Activated T-helper 2 cell treated with anti-CD3 and anti-CD28 coated beads, Interferon-gamma antibody, Interleukin-2, Interleukin-4, amounts not matched to agents 10 μg/mL and 5 μg/mL and 100 μg/mL, durations not matched to agents 14 hours and 24 hours and 36 hours (primary cell): ENCODE data around the gene ARHGAP10. TPM values are rescaled to one million over a fixed set of nuclear protein-coding genes. Genes with fewer than 3 reads are reported as not detected.

ENCODE experiments used
- DNase-seq: peaks from one replicate; pipeline ENCODE4 v3.0.0; 2021; ENCODE audit warnings: low spot score
- H3K27ac Mint-ChIP-seq: one replicate; pipeline ENCODE4 v1.8.0; 2021; ENCODE audit warnings: mixed read lengths
- H3K27me3 Mint-ChIP-seq: one replicate; pipeline ENCODE4 v1.8.0; 2021; ENCODE audit warnings: low read depth, mixed read lengths
- H3K36me3 Mint-ChIP-seq: one replicate; pipeline ENCODE4 v1.8.0; 2021; ENCODE audit warnings: low read depth, mixed read lengths
- H3K4me1 Mint-ChIP-seq: one replicate; pipeline ENCODE4 v1.8.0; 2021; ENCODE audit warnings: low read depth, mixed read lengths
- H3K4me3 Mint-ChIP-seq: one replicate; pipeline ENCODE4 v1.8.0; 2021; ENCODE audit warnings: low read depth, mild to moderate bottlenecking, moderate library complexity, mixed read lengths
- H3K9me3 Mint-ChIP-seq: one replicate; pipeline ENCODE4 v1.8.0; 2021; ENCODE audit warnings: mixed read lengths
- intact Hi-C: fragments of 100-400 bp; cut with micrococcal nuclease; formaldehyde crosslinking; loops from one replicate; pipeline ENCODE4 v1.15.1; 2023
- total RNA-seq: library from RNA; stranded (reverse); gene quantifications from 2 replicates; pipeline ENCODE4 v1.2.3, GENCODE V29; 2022

Gene ARHGAP10
- total RNA-seq, 1 donor from 2014 or later, result 18.5 TPM

- Mint-ChIP-seq H3K36me3 (no peaks in the 10 kb centered on the region), H3K4me3 (no peak overlapping the region)
Measured at GRCh38 chr4:148054275-148054674, 322.4 kb downstream of the ARHGAP10 start.

GRCh38 chr4:148055844-148056243, 324.0 kb downstream of the ARHGAP10 start:
- Mint-ChIP-seq H3K36me3 (no peaks in the 10 kb centered on the region), H3K4me3 (no peak overlapping the region), H3K27me3 (no peaks in the 10 kb centered on the region), H3K27ac (no peak overlapping the region), H3K4me1 (peaks cover 64% of the 10 kb centered on the region), H3K9me3 (no peaks in the 10 kb centered on the region)
- no peak for DNase-seq
- intact Hi-C loops, result loop anchor here (5.0 kb wide), 2 partner anchors 114 to 386 kb away; partner anchors contain the start of gene NR3C2

More at GRCh38 chr4:148054275-148054674, 322.4 kb downstream of the ARHGAP10 start:
- Mint-ChIP-seq H3K27me3 (no peaks in the 10 kb centered on the region), H3K9me3 (no peaks in the 10 kb centered on the region), H3K27ac (no peak overlapping the region), H3K4me1 (peaks cover 55% of the 10 kb centered on the region)
- no peak for DNase-seq
- intact Hi-C loops, result no loop called here

- no peaks in the 10 kb centered on the region for H3K9me3 Mint-ChIP-seq
- no peak overlapping the region for H3K4me3 Mint-ChIP-seq
- H3K4me1 Mint-ChIP-seq, result peaks cover 64% of the 10 kb centered on the region
- intact Hi-C loops, result loop anchor here (5.0 kb wide), 2 partner anchors 115 to 385 kb away; partner anchors contain the start of gene NR3C2
- no peaks in the 10 kb centered on the region for H3K27me3 Mint-ChIP-seq
- H3K36me3 Mint-ChIP-seq, result no peaks in the 10 kb centered on the region
- H3K27ac Mint-ChIP-seq, result no peak overlapping the region
- peak; percentile 41 for DNase-seq
Measured at GRCh38 chr4:148056879-148057278, 325.0 kb downstream of the ARHGAP10 start.

GRCh38 chr4:148057516-148057915, 325.6 kb downstream of the ARHGAP10 start:
- intact Hi-C loops, result loop anchor here (5.0 kb wide), 2 partner anchors 115 to 385 kb away; partner anchors contain the start of gene NR3C2
- Mint-ChIP-seq H3K4me1 (peaks cover 58% of the 10 kb centered on the region), H3K9me3 (no peaks in the 10 kb centered on the region), H3K27me3 (no peaks in the 10 kb centered on the region), H3K27ac (no peak overlapping the region), H3K4me3 (no peak overlapping the region), H3K36me3 (no peaks in the 10 kb centered on the region)
- no peak for DNase-seq

- intact Hi-C loops, result loop anchor here (5.0 kb wide), 2 partner anchors 116 to 384 kb away; partner anchors contain the start of gene NR3C2
- Mint-ChIP-seq H3K9me3 (no peaks in the 10 kb centered on the region), H3K27ac (no peak overlapping the region)
Measured at GRCh38 chr4:148057984-148058859, 326.3 kb downstream of the ARHGAP10 start.

DNA sequence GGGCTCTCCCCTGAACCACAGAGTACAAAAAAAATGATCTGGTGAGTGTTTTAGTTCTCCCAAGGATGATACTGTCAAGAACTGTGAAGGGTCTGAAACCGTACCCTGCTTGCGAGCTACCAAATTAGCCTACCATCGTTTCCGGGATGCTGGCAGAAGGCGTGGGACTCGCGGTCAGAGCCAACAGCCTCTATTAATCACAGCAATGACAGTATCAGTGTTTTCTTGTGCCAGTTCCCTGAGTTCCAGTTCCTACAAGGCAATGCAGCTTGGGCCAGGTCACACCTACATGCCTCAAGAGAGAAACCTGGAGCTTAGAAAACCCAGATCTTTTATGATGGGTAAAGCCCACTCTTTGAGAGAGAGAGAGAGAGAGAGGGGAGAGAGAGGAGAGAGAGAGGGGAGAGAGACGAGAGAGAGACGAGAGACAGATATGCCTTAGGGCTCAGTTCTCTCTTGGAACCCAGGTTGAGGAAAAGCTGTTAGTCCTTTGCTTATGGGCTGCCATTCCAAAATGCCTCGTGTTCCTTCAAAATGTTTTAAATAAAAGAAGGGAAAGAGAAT, 327.8 kb downstream of the ARHGAP10 start:
- Mint-ChIP-seq H3K27ac (peak overlapping the region; percentile 55), H3K4me1 (peaks cover 42% of the 10 kb centered on the region), H3K36me3 (peaks cover 5% of the 10 kb centered on the region), H3K9me3 (no peaks in the 10 kb centered on the region), H3K4me3 (peak overlapping the region; percentile 67), H3K27me3 (no peaks in the 10 kb centered on the region)
- intact Hi-C loops, result loop anchor here (5.0 kb wide), 2 partner anchors 117 to 383 kb away; partner anchors contain the start of gene NR3C2
- no peak for DNase-seq

More at GRCh38 chr4:148057984-148058859, 326.3 kb downstream of the ARHGAP10 start:
- H3K36me3 Mint-ChIP-seq, result no peaks in the 10 kb centered on the region
- no peak overlapping the region for H3K4me3 Mint-ChIP-seq
- DNase-seq, result no peak
- H3K27me3 Mint-ChIP-seq, result no peaks in the 10 kb centered on the region
- peaks cover 52% of the 10 kb centered on the region for H3K4me1 Mint-ChIP-seq

GRCh38 chr4:148060264-148061140, 328.6 kb downstream of the ARHGAP10 start:
- intact Hi-C loops, result no loop called here
- Mint-ChIP-seq H3K4me1 (peaks cover 42% of the 10 kb centered on the region), H3K9me3 (no peaks in the 10 kb centered on the region), H3K4me3 (peak overlapping the region; percentile 40), H3K27ac (no peak overlapping the region), H3K36me3 (peaks cover 8% of the 10 kb centered on the region), H3K27me3 (no peaks in the 10 kb centered on the region)
- no peak for DNase-seq

DNA sequence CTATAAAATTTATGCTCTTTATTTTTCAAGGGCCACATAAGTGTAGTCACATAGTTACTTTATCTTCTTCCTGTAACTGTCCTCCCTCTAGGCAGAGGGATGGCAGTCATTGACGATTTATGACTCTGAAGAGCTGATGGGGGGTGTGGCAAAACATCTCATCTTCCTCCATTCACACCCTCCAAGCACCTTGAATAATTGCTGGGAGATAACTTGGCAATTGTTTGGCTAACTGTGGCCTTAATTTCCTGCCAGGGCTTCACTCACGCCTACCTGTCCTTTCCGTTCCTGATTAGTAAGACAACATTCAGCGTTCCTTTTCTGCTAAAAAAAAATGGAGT, 329.2 kb downstream of the ARHGAP10 start:
- Mint-ChIP-seq H3K27me3 (no peaks in the 10 kb centered on the region), H3K9me3 (no peaks in the 10 kb centered on the region), H3K4me1 (peaks cover 38% of the 10 kb centered on the region), H3K4me3 (no peak overlapping the region), H3K27ac (no peak overlapping the region), H3K36me3 (peaks cover 8% of the 10 kb centered on the region)
- intact Hi-C loops, result no loop called here
- DNase-seq, result no peak

GRCh38 chr4:148061795-148062194, 329.9 kb downstream of the ARHGAP10 start:
- H3K36me3 Mint-ChIP-seq, result peaks cover 8% of the 10 kb centered on the region
- peaks cover 34% of the 10 kb centered on the region for H3K4me1 Mint-ChIP-seq
- DNase-seq, result no peak
- no peak overlapping the region for H3K4me3 Mint-ChIP-seq
- H3K27ac Mint-ChIP-seq, result no peak overlapping the region
- H3K9me3 Mint-ChIP-seq, result no peaks in the 10 kb centered on the region
- intact Hi-C loops, result no loop called here
- H3K27me3 Mint-ChIP-seq, result no peaks in the 10 kb centered on the region

GRCh38 chr4:148062301-148062950, 330.5 kb downstream of the ARHGAP10 start:
- H3K27me3 Mint-ChIP-seq, result no peaks in the 10 kb centered on the region
- no peak overlapping the region for H3K27ac Mint-ChIP-seq
- intact Hi-C loops, result no loop called here
- no peak for DNase-seq
- H3K4me3 Mint-ChIP-seq, result no peak overlapping the region
- H3K9me3 Mint-ChIP-seq, result no peaks in the 10 kb centered on the region
- H3K36me3 Mint-ChIP-seq, result peaks cover 8% of the 10 kb centered on the region
- peaks cover 27% of the 10 kb centered on the region for H3K4me1 Mint-ChIP-seq

DNA sequence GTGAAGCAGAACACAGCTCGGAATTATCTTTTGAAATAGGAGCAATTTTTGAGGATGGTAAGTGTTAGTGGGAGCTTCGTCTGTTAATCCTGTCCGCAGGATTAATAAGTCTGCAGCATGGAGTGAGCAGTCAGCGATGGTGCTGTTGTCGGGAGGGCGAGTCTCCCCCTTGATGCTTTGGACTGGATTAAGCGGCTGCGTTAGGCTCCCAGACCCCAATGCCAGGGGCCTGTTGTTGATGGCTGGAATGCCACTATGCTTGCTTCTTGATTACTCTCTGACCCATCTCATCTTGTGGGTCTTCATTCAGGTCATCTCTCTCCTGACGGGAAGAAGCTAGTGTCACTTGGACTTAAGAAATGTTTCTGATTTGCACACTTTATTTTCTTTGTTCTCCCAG, 332.6 kb downstream of the ARHGAP10 start:
- DNase-seq, result no peak
- Mint-ChIP-seq H3K4me1 (peaks cover 18% of the 10 kb centered on the region), H3K27ac (no peak overlapping the region), H3K4me3 (no peak overlapping the region), H3K27me3 (no peaks in the 10 kb centered on the region), H3K9me3 (no peaks in the 10 kb centered on the region), H3K36me3 (peaks cover 8% of the 10 kb centered on the region)
- intact Hi-C loops, result no loop called here

DNA sequence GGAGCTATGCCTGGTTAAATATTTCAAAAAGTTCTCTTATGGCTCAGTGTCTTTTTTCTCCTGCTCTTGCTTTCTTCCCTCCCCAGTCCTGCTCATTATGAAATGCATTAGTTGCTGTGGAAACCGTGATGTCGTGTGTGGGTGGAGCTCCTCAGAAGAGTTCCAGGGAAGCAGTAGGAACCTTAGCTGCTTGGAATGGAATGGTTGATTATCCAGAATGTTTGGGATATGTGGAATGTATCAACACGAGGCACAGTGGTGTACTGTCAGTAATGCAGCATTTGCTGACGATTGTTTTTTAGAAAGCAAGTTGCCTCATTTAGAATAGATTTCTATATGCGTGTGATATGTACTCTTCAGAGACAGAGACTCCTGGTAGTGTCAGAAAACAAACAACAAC, 333.2 kb downstream of the ARHGAP10 start:
- intact Hi-C loops, result no loop called here

More for the DNA sequence above, 333.2 kb downstream of the ARHGAP10 start:
- H3K4me1 Mint-ChIP-seq, result peaks cover 14% of the 10 kb centered on the region
- H3K27me3 Mint-ChIP-seq, result no peaks in the 10 kb centered on the region
- no peak for DNase-seq
- no peaks in the 10 kb centered on the region for H3K9me3 Mint-ChIP-seq
- peaks cover 8% of the 10 kb centered on the region for H3K36me3 Mint-ChIP-seq
- H3K27ac Mint-ChIP-seq, result no peak overlapping the region
- H3K4me3 Mint-ChIP-seq, result no peak overlapping the region
